ENCODE data around the gene GPRASP1. TPM values are rescaled to one million over a fixed set of nuclear protein-coding genes. Genes with fewer than 3 reads are reported as not detected.

Gene GPRASP1
- polyA plus RNA-seq, 1 donor from 2014 or later = 34.3 TPM

DNA sequence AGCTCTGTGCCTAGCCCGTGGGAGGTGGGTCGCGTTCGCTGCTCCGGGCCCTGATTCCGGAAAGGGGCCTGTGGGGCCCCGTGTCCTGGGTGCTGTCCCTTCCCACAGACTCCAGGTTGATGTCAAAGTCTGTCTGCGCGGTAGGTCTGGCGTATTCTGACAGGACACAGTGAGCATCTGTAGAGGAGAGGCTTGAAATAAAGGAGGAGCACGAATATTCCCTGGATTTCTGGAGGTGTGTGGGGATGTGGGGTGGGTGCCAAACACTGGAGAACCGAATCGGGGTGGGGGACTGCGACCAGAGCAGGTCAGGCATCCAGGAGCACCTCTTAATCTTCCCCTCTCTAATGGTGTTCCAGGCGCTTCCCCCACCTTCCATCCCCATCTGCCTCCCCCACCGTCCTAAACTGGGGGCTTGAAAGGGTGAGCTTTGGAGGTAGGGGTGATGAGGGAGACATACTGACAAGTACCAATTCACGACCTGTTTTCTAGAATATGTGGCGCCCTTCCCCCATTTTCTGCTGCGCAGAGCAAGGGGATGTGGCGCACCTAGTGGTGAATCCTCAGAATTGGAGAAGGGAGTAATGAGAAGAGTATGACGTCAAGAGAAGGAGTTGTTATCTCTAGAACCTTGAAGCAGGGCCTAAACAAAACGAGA is 877 bp downstream of the GPRASP1 start:
- Histone ChIP-seq H3K27ac (ENCODE audit: low read length) (no peak overlapping the region), H3F3A (ENCODE audit: insufficient read depth, low read length, poor library complexity, severe bottlenecking) (no peaks in the 10 kb centered on the region), H3K27me3 (ENCODE audit: insufficient read depth, low read depth, low read length) (no peaks in the 10 kb centered on the region), H3K79me2 (replicated peaks; ENCODE audit: insufficient read depth, low read length) (no peaks in the 10 kb centered on the region), H3K9ac (ENCODE audit: low read length) (no peak overlapping the region), H2AFZ (ENCODE audit: low read depth, low read length) (no peak overlapping the region), H3K36me3 (ENCODE audit: insufficient read depth, low read length) (no peaks in the 10 kb centered on the region), H4K20me1 (ENCODE audit: insufficient read depth) (no peaks in the 10 kb centered on the region), H3K9me2 (ENCODE audit: insufficient read depth, low read length) (no peaks in the 10 kb centered on the region), H3K4me3 (ENCODE audit: low read length) (peak overlapping the region; percentile 46), H3K4me2 (ENCODE audit: low read length) (no peak overlapping the region), H3K9me3 (ENCODE audit: low read length) (no peaks in the 10 kb centered on the region)
- no peak for TF ChIP-seq RAD21 (conservative IDR thresholded peaks at IDR 0.05)
- peak; percentile 41 for TF ChIP-seq CTCF (IDR thresholded peaks at IDR 0.05; ENCODE audit: poor library complexity, severe bottlenecking)

DNA sequence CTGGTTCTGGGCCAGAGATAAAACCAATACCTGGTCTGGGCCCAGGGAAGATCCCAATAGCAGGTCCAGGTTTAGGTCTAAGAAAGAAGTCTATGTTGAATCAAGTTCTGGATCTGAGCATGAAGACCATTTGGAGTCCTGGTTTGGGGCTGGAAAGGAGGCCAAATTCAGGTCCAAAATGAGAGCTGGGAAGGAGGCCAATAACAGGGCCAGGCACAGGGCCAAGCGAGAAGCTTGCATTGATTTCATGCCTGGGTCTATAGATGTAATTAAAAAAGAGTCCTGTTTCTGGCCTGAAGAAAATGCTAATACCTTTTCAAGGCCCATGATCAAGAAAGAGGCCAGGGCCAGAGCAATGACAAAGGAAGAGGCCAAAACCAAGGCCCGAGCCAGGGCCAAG is 3.4 kb downstream of the GPRASP1 start:
- no peak overlapping the region for H2AFZ ChIP-seq (ENCODE audit: low read depth, low read length)
- H3F3A ChIP-seq (ENCODE audit: insufficient read depth, low read length, poor library complexity, severe bottlenecking) = no peaks in the 10 kb centered on the region
- H3K9ac ChIP-seq (ENCODE audit: low read length) = no peak overlapping the region
- H3K4me3 ChIP-seq (ENCODE audit: low read length) = no peak overlapping the region
- no peaks in the 10 kb centered on the region for H3K9me3 ChIP-seq (ENCODE audit: low read length)
- no peaks in the 10 kb centered on the region for H4K20me1 ChIP-seq (ENCODE audit: insufficient read depth)
- TF ChIP-seq TAF1 (IDR thresholded peaks at IDR 0.05; ENCODE audit: low read depth) (no peak), SMC3 (conservative IDR thresholded peaks at IDR 0.05; ENCODE audit: poor library complexity) (no peak), EZH2 (IDR thresholded peaks at IDR 0.05; ENCODE audit: borderline replicate concordance, insufficient read depth, low read length, poor library complexity, severe bottlenecking) (no peak), EP300 (conservative IDR thresholded peaks at IDR 0.05; ENCODE audit: poor library complexity, severe bottlenecking) (no peak), REST (IDR thresholded peaks at IDR 0.05; ENCODE audit: borderline replicate concordance) (no peak), RAD21 (conservative IDR thresholded peaks at IDR 0.05) (no peak), POLR2AphosphoS5 (IDR thresholded peaks at IDR 0.05) (no peak), MXI1 (conservative IDR thresholded peaks at IDR 0.05; ENCODE audit: poor library complexity, severe bottlenecking) (no peak), CTCF (IDR thresholded peaks at IDR 0.05; ENCODE audit: poor library complexity, severe bottlenecking) (no peak)
- no peaks in the 10 kb centered on the region for H3K9me2 ChIP-seq (ENCODE audit: insufficient read depth, low read length)
- no peak overlapping the region for H3K4me2 ChIP-seq (ENCODE audit: low read length)
- no peaks in the 10 kb centered on the region for H3K27me3 ChIP-seq (ENCODE audit: insufficient read depth, low read depth, low read length)
- no peak overlapping the region for H3K27ac ChIP-seq (ENCODE audit: low read length)
- no peaks in the 10 kb centered on the region for H3K79me2 ChIP-seq (replicated peaks; ENCODE audit: insufficient read depth, low read length)
- H3K36me3 ChIP-seq (ENCODE audit: insufficient read depth, low read length) = no peaks in the 10 kb centered on the region

All from neural cell (in vitro differentiated cells).